Right renal cortex interstitium (tissue), 3 donors: Measurements from ENCODE around the gene CST7. TPM values are rescaled to one million over a fixed set of nuclear protein-coding genes. Genes with fewer than 3 reads are reported as not detected.

Experiments
- DNase-seq, 3 donors: peaks; one replicate each; pipeline ENCODE4 v3.0.0-alpha.2; 2013; ENCODE audit warnings: low read depth in 3 of 3, low spot score in 2 of 3
- polyA plus RNA-seq, 3 donors: library from polyadenylated mRNA; unstranded; fragments of 120-200 nt; gene quantifications; one replicate each; pipeline ENCODE4 v1.2.1, GENCODE V29; 2013; ENCODE audit not compliant: insufficient read length in 3 of 3

CST7 gene
- polyA plus RNA-seq, 3 donors = 0.12 to 0.79 (median 0.51) TPM

DNA sequence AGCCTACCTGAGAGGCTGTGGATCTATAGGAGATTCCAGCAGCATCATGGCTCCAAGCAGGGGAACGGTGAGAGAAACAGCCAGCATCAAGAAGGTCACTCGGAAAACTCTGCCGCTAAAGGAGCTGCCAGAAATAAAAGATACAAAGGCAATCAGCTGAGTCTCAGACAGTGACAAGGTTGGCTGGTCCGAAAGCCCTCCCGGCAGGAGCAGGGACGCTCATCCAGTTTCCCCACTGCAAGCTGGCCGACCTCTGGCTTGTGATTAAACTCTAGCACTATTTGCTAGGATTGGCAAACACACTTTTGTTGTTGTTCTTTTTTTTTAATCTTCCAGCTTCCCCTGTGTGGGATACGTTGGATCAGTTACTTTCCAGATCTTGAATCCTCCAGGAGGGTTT lies 34.8 kb downstream of the CST7 start:
- no peak for DNase-seq

GRCh38 chr20:24984961-24985640 lies 36.0 kb downstream of the CST7 start:
- no peak for DNase-seq

DNA sequence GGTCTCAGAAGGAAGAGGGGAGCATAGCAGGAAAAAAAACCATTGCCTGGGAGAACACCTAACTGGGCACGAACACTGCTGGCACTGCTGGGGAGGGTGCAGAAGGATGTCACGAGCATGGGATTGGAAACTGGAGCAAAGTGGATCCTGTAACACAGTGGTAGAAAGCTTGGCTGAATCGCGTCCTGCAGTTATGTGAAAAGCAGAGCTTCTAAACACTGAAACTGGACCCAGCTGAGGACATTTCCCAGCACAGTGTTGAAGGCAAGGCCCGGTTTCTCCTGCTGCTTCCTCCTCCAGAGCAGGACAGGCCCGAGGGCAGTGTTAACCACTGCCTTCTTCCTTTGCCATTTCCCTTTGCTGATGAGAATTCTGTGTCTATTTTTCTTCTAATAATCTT lies 36.7 kb downstream of the CST7 start:
- DNase-seq = no peak

GRCh38 chr20:24986436-24987015 lies 37.5 kb downstream of the CST7 start:
- DNase-seq = no peak

DNA sequence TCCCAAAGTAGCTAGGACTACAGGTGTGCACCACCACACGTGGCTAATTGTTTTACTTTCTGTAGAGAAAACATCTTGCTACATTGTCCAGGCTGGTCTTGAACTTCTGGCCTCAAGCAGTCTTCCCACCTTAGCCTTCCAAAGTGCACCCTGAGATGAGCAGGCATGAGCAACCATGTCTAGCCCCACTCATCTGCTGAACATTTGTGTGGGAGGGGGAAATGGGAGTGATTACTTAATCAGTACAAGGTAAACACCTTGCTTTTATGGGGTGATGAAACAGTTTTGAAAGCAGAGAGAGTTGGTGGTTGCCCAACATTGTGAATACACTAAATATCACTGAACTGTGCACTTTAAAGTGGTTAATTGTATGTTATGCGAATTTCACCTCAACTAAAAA lies 38.2 kb downstream of the CST7 start:
- DNase-seq = no peak

DNA sequence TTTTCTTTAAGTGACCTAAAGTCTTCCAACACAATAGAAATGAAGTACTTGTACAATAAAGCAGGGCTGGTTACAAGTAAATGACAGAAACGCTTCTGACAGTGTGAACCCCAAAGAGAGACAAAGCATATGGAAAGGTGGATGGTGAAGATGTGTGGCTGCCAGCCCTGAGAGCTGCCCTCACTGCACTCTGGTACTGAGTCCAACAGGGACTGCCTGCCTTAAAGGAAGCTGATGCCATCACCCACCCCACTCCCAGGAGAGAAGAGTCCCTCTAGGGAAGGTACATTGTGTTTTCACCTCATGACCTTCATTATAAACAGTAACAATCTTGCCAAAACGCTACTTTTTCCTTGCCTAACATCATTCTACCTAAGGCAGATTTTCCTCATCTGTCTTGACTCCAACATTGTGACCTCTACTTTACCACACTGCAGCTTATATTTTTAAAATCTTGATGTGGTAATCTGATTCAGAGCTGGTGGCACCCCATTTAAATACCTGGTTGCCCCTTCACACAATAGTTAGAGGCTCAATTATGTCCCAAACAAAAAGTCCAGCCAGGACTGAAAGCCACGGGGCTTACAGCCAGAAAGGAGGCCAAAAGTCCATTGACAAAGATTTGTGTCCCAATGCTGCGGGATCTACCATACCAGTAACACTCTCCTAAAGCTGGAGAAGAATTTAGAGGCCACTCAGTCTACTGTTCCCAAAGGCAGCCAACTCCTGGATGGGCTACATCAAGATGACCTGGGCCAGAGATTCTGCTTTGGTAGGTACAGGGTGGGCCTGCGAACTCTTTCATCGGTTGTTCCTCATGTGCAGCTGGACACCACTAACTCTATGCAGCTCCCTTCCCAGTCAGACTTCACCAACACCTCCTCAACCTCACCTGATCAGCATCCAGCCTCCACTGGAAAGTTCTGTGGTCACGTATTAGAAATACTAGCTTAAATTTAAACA lies 39.1 kb downstream of the CST7 start:
- DNase-seq = no peak

- no peak for DNase-seq
These were observed 40.1 kb downstream of the CST7 start for GRCh38 chr20:24989162-24989561.

GRCh38 chr20:24990810-24991252 lies 41.8 kb downstream of the CST7 start:
- DNase-seq = no peak

GRCh38 chr20:24991897-24992486 lies 42.9 kb downstream of the CST7 start:
- no peak for DNase-seq

DNA sequence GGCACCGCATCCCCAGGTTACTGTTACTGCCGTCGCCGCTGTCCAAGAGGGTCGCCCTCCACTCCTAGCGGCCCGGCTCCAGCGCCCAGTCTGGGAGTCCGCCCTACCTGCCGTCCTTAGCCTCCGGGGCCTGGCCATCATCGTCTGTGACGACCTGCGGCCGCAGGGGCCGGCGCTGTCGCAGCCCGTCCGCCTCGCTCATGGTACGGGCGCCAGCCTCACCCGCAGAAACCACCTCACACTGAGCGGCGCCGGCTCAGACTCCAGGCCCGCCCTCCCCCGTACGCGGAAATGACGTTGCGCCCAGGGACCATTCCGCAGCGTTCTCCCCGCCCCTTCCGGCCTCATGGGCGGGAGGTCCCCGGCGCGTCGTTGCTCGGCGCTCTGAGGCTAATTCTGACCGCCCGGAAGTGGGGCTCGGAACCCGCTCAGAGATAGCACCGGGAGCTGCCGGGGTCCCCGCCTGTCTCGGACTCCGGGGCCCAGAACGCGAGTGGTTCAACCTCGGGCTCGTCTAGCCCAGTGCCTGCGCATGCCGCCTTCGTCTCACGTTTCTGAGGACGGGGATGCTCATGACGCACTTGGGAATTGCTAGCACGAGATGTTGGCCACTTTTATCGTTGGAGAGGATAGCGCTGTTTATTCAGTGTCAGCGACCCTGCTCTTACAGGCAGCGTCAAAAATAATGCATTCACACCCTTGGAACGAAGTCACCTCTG lies 43.6 kb downstream of the CST7 start, which contains the start of gene APMAP:
APMAP (minus strand) TSS at position 265 of the 719 bp plus-strand sequence; CDS start at position 202, 63 bp downstream.
- peak; percentile 88 to 91 (median 88) for DNase-seq

DNA sequence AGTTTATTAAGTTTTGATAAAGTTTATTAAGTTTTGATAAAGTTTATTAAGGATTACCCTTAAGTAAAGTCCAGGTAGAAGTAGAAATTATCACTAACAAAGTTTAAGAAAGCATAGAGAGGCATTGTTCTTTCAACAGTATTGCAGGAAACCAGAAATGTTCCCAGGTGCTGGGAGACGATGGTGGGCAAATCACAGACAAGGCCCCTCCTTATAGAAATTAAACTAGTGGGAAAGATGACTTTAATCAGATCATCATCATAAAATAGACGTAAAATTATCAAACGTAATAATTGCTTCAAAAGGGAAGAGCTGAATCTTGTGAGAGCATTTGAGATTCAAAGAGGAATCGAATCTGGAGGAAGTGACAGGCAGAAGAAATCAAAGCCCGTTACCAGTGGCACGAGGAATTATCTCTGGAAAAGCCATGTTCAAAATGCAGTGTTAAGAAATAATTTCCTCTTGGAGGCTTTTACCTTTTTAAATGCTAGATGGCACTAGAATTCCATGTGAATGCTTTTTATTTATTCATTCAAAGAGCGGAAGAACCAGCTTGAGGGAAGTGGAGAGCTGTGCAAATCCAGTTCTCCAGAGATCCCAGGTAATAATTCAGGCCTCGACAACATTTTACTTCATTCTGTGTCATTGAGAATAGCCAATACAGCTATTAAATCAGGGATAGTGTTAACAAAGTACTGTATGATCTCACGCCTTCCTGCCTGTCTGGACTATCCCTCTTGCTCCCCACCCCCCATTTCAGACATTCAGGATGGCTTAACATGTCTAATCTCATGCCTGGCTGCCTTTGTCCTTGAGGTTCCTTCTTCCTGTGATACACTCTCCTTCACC lies 44.5 kb downstream of the CST7 start:
- no peak for DNase-seq

- DNase-seq = no peak
These were observed 45.1 kb downstream of the CST7 start for GRCh38 chr20:24994186-24994465.

DNA sequence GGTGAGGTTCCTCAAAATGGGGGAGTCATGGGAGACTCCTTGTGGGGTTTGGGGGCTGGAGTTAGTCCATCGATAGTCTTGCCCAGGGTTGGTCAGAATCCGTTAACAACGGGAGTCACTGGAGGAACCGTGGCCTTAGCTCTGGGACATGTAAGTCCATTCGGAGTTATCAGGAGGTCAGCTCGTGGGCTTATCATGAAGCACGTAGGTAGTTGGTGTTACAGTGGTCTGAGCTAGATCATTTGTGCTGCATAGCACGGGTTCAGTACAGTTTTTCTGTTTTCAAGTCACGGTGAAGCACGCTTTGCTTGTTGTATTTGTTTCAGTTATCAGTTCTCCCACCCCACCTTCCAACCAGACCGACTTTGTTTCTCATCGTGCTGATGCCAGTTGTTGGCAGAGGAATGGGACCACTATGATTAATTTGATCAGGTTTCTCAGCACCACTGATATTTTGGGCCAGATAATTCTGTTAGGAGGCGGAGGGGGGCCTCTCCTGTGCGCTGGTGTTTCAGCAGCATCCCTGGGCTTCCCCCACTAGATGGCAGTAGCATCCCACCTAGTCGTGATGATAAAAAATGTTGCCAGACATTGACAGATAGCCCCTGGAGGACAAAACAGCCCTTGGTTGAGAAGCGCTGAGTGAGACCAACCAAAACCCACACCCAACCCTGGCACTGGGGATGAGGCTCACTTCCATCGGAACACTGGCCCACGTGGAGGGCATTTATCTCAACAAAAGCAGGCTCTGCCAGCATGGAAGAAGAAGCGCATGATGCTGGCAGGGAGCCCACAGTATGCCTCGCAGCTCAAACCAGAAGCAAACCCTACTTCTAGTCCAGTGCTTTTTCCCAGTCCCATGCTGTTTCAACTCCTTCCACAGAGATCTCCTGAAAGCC lies 45.6 kb downstream of the CST7 start:
- peak; percentile 71 to 83 (median 73) for DNase-seq

DNA sequence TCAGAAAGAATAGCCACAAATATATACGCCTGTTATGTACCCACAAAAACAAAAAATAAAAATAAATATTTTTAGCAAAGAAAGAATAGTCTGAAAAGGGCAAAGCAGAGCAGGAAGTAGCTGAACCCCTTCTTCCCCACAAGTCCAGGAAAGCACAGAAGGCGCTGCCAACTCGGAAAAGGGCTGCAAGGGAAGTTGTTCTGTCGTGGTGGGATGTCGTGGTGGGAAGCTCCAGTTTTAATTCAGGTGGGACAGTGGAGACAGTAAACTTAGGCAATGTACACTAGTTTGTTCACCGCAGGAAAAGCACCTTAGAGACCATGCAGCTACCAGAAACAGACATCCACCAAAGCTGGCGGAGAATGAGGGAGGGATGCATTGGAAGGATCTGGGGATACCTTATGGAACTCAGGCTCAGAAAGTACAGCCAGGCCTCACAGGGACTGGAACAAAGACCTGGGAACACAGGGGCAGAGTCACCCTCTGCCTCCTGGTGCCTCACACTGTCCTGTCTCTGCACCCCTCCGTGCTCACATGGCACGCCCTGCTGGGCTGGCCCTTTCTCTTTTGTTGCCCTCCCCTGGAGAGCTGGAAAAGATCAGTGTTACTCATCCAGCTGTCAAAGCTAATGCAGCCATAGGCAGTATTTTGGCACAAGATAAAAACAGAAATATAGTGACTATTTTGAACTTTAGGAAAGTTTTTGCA lies 46.8 kb downstream of the CST7 start:
- DNase-seq = no peak

GRCh38 chr20:24996449-24997377 lies 47.6 kb downstream of the CST7 start:
- no peak for DNase-seq

GRCh38 chr20:24998121-24998520 lies 49.1 kb downstream of the CST7 start:
- no peak for DNase-seq
